SU-DHL-6 (cell line): Measurements from ENCODE around the gene DENND2A.

Experiments
- EZH2phosphoT487 ChIP-seq: fragments of 200-600 bp; sonication (generic), shearing (Covaris generic); conservative IDR thresholded peaks from 2 replicates; pipeline ENCODE4 v1.6.1; 2018; ENCODE audit warnings: mild to moderate bottlenecking, antibody characterized with exemption, low read length, moderate library complexity, mixed read lengths
- TF ChIP-seq, protein P1 (sequence below): fragments of 200-600 bp; sonication (generic); IDR thresholded peaks from one replicate; pipeline ENCODE4 v1.5.1; 2017; ENCODE audit warnings: antibody characterized with exemption, mild to moderate bottlenecking, low read length, moderate library complexity; ENCODE audit not compliant: insufficient read depth, poor library complexity, severe bottlenecking

- TF ChIP-seq, protein P1, sequence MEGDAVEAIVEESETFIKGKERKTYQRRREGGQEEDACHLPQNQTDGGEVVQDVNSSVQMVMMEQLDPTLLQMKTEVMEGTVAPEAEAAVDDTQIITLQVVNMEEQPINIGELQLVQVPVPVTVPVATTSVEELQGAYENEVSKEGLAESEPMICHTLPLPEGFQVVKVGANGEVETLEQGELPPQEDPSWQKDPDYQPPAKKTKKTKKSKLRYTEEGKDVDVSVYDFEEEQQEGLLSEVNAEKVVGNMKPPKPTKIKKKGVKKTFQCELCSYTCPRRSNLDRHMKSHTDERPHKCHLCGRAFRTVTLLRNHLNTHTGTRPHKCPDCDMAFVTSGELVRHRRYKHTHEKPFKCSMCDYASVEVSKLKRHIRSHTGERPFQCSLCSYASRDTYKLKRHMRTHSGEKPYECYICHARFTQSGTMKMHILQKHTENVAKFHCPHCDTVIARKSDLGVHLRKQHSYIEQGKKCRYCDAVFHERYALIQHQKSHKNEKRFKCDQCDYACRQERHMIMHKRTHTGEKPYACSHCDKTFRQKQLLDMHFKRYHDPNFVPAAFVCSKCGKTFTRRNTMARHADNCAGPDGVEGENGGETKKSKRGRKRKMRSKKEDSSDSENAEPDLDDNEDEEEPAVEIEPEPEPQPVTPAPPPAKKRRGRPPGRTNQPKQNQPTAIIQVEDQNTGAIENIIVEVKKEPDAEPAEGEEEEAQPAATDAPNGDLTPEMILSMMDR = peak; percentile 41
- no peak for TF ChIP-seq EZH2phosphoT487
Measured at GRCh38 chr7:140674899-140675701, 34.5 kb upstream of the DENND2A start.
